Naive thymus-derived CD4-positive, alpha-beta T cell (primary cell): ENCODE results near the gene IGFL4. TPM values are rescaled to one million over a fixed set of nuclear protein-coding genes. Genes with fewer than 3 reads are reported as not detected.
A peak's percentile ranks its signal among the peaks of the same experiment; 100 is the strongest.

Experiments used
- ATAC-seq: fragments of 150-1000 bp; cut with Tn5 transposase; 2 replicates; pipeline ENCODE4 v1.10.0; 2021; ENCODE audit warnings: mild to moderate bottlenecking, moderate library complexity
- CTCF ChIA-PET: fragments of 350-600 bp; sonication (Branson Sonifier 250); formaldehyde crosslinking; loops from one replicate; lab custom pipeline; 2021; ENCODE audit warnings: antibody characterized with exemption; lab: Charles Lee
- POLR2A ChIA-PET: fragments of 350-600 bp; sonication (Branson Sonifier 250); formaldehyde crosslinking; loops from one replicate; lab custom pipeline; 2021; ENCODE audit warnings: antibody characterized with exemption, inconsistent platforms; lab: Charles Lee
- DNase-seq, 9 donors: peaks; one replicate each; pipeline versions ENCODE4 v3.0.0 to v3.0.0-alpha.2; 2020 to 2022; ENCODE audit warnings: mixed read lengths in 1 of 9
- H3K27ac ChIP-seq: one replicate; pipeline ENCODE4 v1.7.0; 2013; ENCODE audit warnings: mild to moderate bottlenecking, low read depth, low read length, moderate library complexity
- H3K27me3 ChIP-seq, 2 donors: one replicate each; pipeline ENCODE4 v1.7.0; 2013; ENCODE audit warnings: low read length in 2 of 2, mild to moderate bottlenecking in 2 of 2, moderate library complexity in 2 of 2; ENCODE audit not compliant: control insufficient read depth in 2 of 2, insufficient read depth in 2 of 2
- H3K36me3 ChIP-seq, 3 experiments: 1 replicate in 2 of 3; 2 replicates in 1 of 3; pipeline ENCODE4 v1.7.0; 2013; ENCODE audit warnings: low read length in 3 of 3, mild to moderate bottlenecking in 3 of 3, moderate library complexity in 1 of 3; ENCODE audit not compliant: insufficient read depth in 3 of 3, control insufficient read depth in 2 of 3
- H3K4me1 ChIP-seq, 2 donors: one replicate each; pipeline ENCODE4 v1.7.0; 2013; ENCODE audit warnings: low read length in 2 of 2, mild to moderate bottlenecking in 2 of 2, moderate library complexity in 1 of 2; ENCODE audit not compliant: control insufficient read depth in 2 of 2, insufficient read depth in 2 of 2
- H3K4me3 ChIP-seq: 2 replicates; pipeline ENCODE4 v1.7.0; 2013; ENCODE audit warnings: mild to moderate bottlenecking, low read length
- H3K9me3 ChIP-seq, 3 experiments: 1 replicate in 2 of 3; 2 replicates in 1 of 3; pipeline ENCODE4 v1.7.0; 2013; ENCODE audit warnings: low read length in 3 of 3; ENCODE audit not compliant: control insufficient read depth in 2 of 3
- H3K27ac Mint-ChIP-seq, 9 donors: one replicate each; pipeline ENCODE4 v1.8.0; 2020 to 2022; ENCODE audit warnings: mixed read lengths in 9 of 9, mild to moderate bottlenecking in 8 of 9, moderate library complexity in 5 of 9, inconsistent platforms in 2 of 9
- H3K27me3 Mint-ChIP-seq, 5 donors: one replicate each; pipeline ENCODE4 v1.8.0; 2021 to 2022; ENCODE audit warnings: mixed read lengths in 5 of 5, mild to moderate bottlenecking in 1 of 5
- H3K36me3 Mint-ChIP-seq, 5 donors: one replicate each; pipeline ENCODE4 v1.8.0; 2020 to 2022; ENCODE audit warnings: mixed read lengths in 5 of 5, mild to moderate bottlenecking in 3 of 5, inconsistent platforms in 1 of 5
- H3K4me1 Mint-ChIP-seq, 7 donors: one replicate each; pipeline ENCODE4 v1.8.0; 2020 to 2022; ENCODE audit warnings: mixed read lengths in 7 of 7, mild to moderate bottlenecking in 3 of 7, inconsistent platforms in 1 of 7
- H3K4me3 Mint-ChIP-seq, 10 donors: one replicate each; pipeline ENCODE4 v1.8.0; 2020 to 2022; ENCODE audit warnings: mild to moderate bottlenecking in 10 of 10, mixed read lengths in 10 of 10, moderate library complexity in 6 of 10, inconsistent platforms in 2 of 10
- H3K9me3 Mint-ChIP-seq, 11 donors: one replicate each; pipeline ENCODE4 v1.8.0; 2020 to 2022; ENCODE audit warnings: mixed read lengths in 11 of 11, mild to moderate bottlenecking in 4 of 11, inconsistent platforms in 1 of 11, moderate library complexity in 1 of 11
- intact Hi-C, 2 donors: fragments of 100-400 bp; cut with micrococcal nuclease; formaldehyde crosslinking; loops; one replicate each; pipeline ENCODE4 v1.15.1; 2023
- polyA plus RNA-seq, 2 donors: library from polyadenylated mRNA; unstranded; fragments of 300-500 nt; fragmentation: Illumina TruSeq; gene quantifications; one replicate each; pipeline ENCODE4 v1.2.3, GENCODE V29; 2021
- total RNA-seq, 6 experiments: library from RNA in 5 of 6; stranded (reverse) in 5 of 6; gene quantifications; 1 replicate in 5 of 6; 2 replicates in 1 of 6; pipeline ENCODE4 v1.2.3 and lab custom pipeline; 2021 to 2026

Gene IGFL4
- total and polyA plus RNA-seq, 7 experiments from 2014 or later = not detected

DNA sequence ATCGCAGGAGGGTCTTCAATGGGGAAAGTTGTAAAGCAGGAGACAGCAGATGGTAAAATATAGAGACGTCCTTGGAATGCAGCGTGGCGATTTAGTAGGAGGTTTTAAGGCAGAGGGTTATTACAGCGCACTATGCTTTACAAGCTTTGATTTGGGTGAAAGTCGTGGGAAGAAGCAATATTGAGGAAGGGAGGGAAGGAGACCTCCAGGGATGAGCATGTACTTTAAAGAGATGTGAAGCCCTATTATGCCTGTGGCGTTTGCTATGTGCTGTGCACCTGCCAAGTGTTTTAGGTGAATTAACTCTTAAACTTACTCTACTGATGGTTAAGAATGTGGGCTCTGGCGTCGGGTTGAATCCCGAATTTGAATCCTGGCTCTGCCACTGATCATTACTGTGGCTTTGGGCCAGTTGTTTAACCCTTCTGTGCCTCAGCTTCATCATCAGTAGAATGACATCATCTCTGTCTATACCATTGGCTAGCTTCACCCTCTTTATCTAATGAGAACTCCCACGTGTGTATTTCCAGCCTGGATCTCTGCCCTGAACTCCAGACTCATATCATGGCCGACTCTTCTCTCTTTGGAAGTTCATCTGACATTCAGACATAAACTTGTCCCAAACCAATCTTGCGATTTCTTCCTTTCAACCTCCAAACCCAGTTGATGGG is 45.0 kb downstream of the IGFL4 start:
- no peaks in the 10 kb centered on the region for H3K9me3 Mint-ChIP-seq
- peaks cover 12 to 32% (median 25%) of the 10 kb centered on the region in 7 donors for H3K4me1 Mint-ChIP-seq
- intact Hi-C loops = loop anchor here (1.0 to 10.0 kb wide), 19 partner anchors 13 to 1349 kb away; partner anchors contain the start of genes DMWD (in 2 of the 2), IRF2BP1 (in 2 of the 2), MYPOP (in 2 of the 2) and POLR1G (in 2 of the 2)
- peaks cover 5 to 9% of the 10 kb centered on the region in 2 donors for H3K4me1 ChIP-seq
- ChIA-PET POLR2A (interaction anchor here (1.0 to 1.8 kb wide), 3 partner anchors 18 to 94 kb away, joined by 3 to 7 read pairs (median 6); partner anchors contain the start of gene MYPOP), CTCF (interaction anchor here (0.5 to 1.7 kb wide), 4 partner anchors 13 to 353 kb away, joined by 3 to 7 read pairs (median 3); partner anchors contain the start of gene IRF2BP1)
- H3K4me3 ChIP-seq = peak overlapping the region; percentile 71
- H3K9me3 ChIP-seq = no peaks in the 10 kb centered on the region
- no peak overlapping the region for H3K4me3 Mint-ChIP-seq
- ATAC-seq (no peak), DNase-seq (no peak)
- H3K27ac Mint-ChIP-seq = peak overlapping the region in 1 of 9 donors; percentile 72
- peaks cover 0 to 6% (median 0%) of the 10 kb centered on the region in 3 experiments for H3K36me3 ChIP-seq
- peak overlapping the region; percentile 84 for H3K27ac ChIP-seq
- H3K36me3 Mint-ChIP-seq = peaks cover 0 to 8% (median 6%) of the 10 kb centered on the region in 5 donors
- H3K27me3 Mint-ChIP-seq = peaks cover 0 to 14% (median under 1%) of the 10 kb centered on the region in 5 donors
- H3K27me3 ChIP-seq = no peaks in the 10 kb centered on the region

DNA sequence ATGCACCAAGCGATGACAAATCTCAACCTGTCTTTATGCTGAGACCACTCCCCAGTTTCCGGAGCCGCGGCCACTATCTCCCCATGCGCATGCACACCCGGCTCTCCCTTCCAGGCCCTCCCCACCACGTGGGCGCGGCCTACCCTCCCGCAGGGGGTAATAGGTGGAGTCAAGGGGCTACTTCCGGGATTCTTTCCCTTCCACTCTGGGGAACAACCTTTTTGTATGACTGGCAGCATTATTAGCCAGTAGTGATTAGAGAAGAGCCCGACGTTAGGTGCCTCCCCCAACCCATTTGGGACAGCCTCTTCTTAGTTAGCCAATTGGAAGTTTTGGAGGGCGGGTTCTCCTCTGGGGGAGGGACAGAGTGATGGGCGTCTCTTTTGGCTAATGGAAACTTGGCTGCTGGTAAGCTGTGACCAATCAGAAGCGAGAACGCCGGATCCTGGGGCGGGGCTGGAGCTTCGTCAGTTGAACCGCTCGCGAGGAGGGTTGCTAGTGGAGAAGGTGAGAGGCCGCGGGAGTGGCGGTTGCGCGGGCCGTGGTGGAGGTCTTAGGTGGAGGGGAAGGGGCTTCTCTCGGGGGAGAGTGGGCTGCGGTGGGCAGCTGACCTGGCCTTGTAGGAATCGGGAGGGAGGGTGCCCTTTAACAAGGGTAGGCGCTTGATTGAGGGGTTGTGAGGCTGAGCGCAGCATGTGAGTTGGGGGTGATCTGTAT is 45.6 kb downstream of the IGFL4 start, which contains the start of gene CCDC61:
Gene CCDC61, plus strand, starts transcription at position 470 of the 717 bp plus-strand sequence. CDS start 7,552 bp downstream, outside the sequence.
- H3K4me3 Mint-ChIP-seq = peak within 1 kb of the TSS in 3 of 10 donors; percentile 9 to 64 (median 34)
- POLR2A ChIA-PET = interaction anchor here (0.8 to 1.8 kb wide), 4 partner anchors 17 to 93 kb away, joined by 3 to 7 read pairs (median 4); partner anchors contain the start of gene MYPOP

DNA sequence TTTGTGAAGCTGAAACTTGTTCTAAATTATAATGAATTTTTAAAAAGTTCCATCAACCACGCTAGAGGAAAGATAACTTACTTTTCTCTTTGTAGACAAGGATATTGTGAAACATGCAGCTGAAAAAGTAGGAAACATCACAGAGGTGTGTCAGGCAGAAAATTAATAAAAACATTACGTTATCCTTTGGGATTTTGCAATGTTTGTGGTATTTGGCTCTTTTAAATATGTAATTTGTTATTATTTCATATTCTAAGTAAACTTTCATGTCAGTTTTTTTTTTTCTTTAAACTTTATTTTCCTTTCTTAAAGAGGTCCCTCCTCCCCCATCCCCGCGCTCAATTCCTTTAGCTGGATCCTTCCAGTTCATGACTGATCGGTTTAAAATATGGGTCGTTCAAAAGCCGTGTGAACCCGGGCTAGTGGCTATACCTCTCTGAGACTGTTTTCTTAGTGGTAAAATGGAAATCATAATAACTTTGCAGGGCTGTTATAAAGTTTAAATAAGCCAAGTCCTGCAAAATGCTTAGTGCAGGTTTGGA is 46.3 kb downstream of the IGFL4 start:
- ChIA-PET POLR2A (interaction anchor here (0.8 to 1.8 kb wide), 4 partner anchors 28 to 108 kb away, joined by 3 to 7 read pairs (median 5); partner anchors contain the start of genes IRF2BP1 and MYPOP), CTCF (interaction anchor here (0.7 to 1.7 kb wide), 3 partner anchors 15 to 547 kb away, joined by 3 to 7 read pairs (median 3); partner anchors contain the start of gene IRF2BP1)
- Histone ChIP-seq H3K27me3 (no peaks in the 10 kb centered on the region), H3K36me3 (peaks cover 0 to 6% (median 0%) of the 10 kb centered on the region in 3 experiments), H3K27ac (peak overlapping the region; percentile 58), H3K9me3 (no peaks in the 10 kb centered on the region), H3K4me3 (peak overlapping the region; percentile 73), H3K4me1 (peaks cover 5% of the 10 kb centered on the region in 2 donors)
- no peak overlapping the region for H3K27ac Mint-ChIP-seq
- H3K27me3 Mint-ChIP-seq = peaks cover 3 to 13% (median 7%) of the 10 kb centered on the region in 5 donors
- DNase-seq = no peak
- H3K9me3 Mint-ChIP-seq = no peaks in the 10 kb centered on the region
- no peak for ATAC-seq
- peak overlapping the region in 3 of 10 donors; percentile 9 to 64 (median 34) for H3K4me3 Mint-ChIP-seq
- intact Hi-C loops = loop anchor here (2.0 to 10.0 kb wide), 8 partner anchors 14 to 1350 kb away; partner anchors contain the start of genes DHX34 (in 1 of the 2), DMWD (in 1 of the 2), POLR1G (in 1 of the 2) and PPP1R13L (in 1 of the 2)
- H3K4me1 Mint-ChIP-seq = peaks cover 8 to 19% (median 12%) of the 10 kb centered on the region in 7 donors
- peaks cover 0 to 8% (median 6%) of the 10 kb centered on the region in 5 donors for H3K36me3 Mint-ChIP-seq

More for the DNA sequence above, 45.6 kb downstream of the IGFL4 start, which contains the start of gene CCDC61:
- peaks cover 0 to 6% (median 0%) of the 10 kb centered on the region in 3 experiments for H3K36me3 ChIP-seq
- Mint-ChIP-seq H3K4me1 (peaks cover 12 to 25% (median 18%) of the 10 kb centered on the region in 7 donors), H3K27me3 (peaks cover 0 to 13% (median 5%) of the 10 kb centered on the region in 5 donors), H3K27ac (peak within 1 kb of the TSS in 1 of 9 donors; percentile 72), H3K36me3 (peaks cover 0 to 8% (median 6%) of the 10 kb centered on the region in 5 donors), H3K9me3 (no peaks in the 10 kb centered on the region)
- DNase-seq (peak; percentile 82 to 100 (median 99)), ATAC-seq (peak; percentile 97)
- H3K27ac ChIP-seq = peak within 1 kb of the TSS; percentile 84
- CTCF ChIA-PET = interaction anchor here (0.5 to 1.7 kb wide), 4 partner anchors 14 to 353 kb away, joined by 3 to 7 read pairs (median 3); partner anchors contain the start of gene IRF2BP1
- peak within 1 kb of the TSS; percentile 73 for H3K4me3 ChIP-seq
- peaks cover 5% of the 10 kb centered on the region in 2 donors for H3K4me1 ChIP-seq
- H3K27me3 ChIP-seq = no peaks in the 10 kb centered on the region
- intact Hi-C loops = loop anchor here (1.0 to 10.0 kb wide), 19 partner anchors 14 to 1350 kb away; partner anchors contain the start of genes DMWD (in 2 of the 2), IRF2BP1 (in 2 of the 2), MYPOP (in 2 of the 2) and POLR1G (in 2 of the 2)
- no peaks in the 10 kb centered on the region for H3K9me3 ChIP-seq

DNA sequence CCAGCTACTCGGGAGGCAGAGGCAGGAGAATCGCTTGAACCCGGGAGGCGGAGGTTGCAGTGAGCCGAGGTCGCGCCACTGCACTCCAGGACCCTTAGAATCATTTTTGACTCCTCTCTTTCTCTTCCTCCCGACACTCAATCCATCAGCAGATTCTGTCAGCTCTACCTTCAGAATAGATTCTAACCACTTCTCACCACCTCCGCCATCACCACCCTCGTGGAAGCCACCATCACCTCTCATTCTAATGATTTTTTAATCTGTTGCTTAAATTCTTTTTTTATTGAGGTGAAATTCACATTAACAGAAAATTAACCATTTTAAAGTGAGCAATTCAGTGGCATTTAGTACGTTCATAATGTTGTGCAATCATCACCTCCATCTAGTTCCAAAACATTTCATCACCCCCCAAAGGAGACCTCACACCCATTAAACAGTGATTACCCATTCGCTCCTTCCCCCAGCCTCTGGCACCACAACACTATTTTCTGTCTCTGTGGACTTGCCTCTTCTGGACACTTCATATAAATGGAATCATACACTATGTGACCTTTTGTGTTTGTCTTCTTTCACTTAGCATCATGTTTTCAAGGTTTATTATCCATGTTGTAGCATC is 50.6 kb downstream of the IGFL4 start:
- ATAC-seq (no peak), DNase-seq (no peak)
- Mint-ChIP-seq H3K27me3 (peaks cover 6 to 29% (median 19%) of the 10 kb centered on the region in 5 donors), H3K4me1 (no peaks in the 10 kb centered on the region), H3K27ac (peak overlapping the region in 1 of 9 donors; percentile 1), H3K36me3 (no peaks in the 10 kb centered on the region), H3K4me3 (no peak overlapping the region), H3K9me3 (no peaks in the 10 kb centered on the region)
- Histone ChIP-seq H3K4me3 (no peak overlapping the region), H3K9me3 (no peaks in the 10 kb centered on the region), H3K27ac (no peak overlapping the region), H3K36me3 (no peaks in the 10 kb centered on the region), H3K4me1 (no peaks in the 10 kb centered on the region), H3K27me3 (no peaks in the 10 kb centered on the region)
- POLR2A ChIA-PET = no interaction called here
- intact Hi-C loops = loop anchor here (10.0 kb wide), 4 partner anchors 195 to 1355 kb away; partner anchors contain the start of genes DHX34 (in 1 of the 2), DMWD (in 1 of the 2), POLR1G (in 1 of the 2) and PPP1R13L (in 1 of the 2)
- CTCF ChIA-PET = no interaction called here
